Osteocyte (in vitro differentiated cells): ENCODE results near the gene NRG3. TPM values are rescaled to one million over a fixed set of nuclear protein-coding genes. Genes with fewer than 3 reads are reported as not detected.

Experiments used
- DNase-seq: peaks from one replicate; pipeline ENCODE4 v3.0.0; 2021; ENCODE audit warnings: mixed read lengths; ENCODE audit not compliant: unreplicated experiment; ENCODE audit errors: extremely low spot score
- H3K27ac Mint-ChIP-seq: one replicate; pipeline ENCODE4 v1.8.0; 2021; ENCODE audit warnings: mild to moderate bottlenecking, mixed read lengths; ENCODE audit not compliant: unreplicated experiment
- H3K27me3 Mint-ChIP-seq: one replicate; pipeline ENCODE4 v1.8.0; 2021; ENCODE audit warnings: mixed read lengths; ENCODE audit not compliant: unreplicated experiment
- H3K36me3 Mint-ChIP-seq: one replicate; pipeline ENCODE4 v1.8.0; 2021; ENCODE audit warnings: mixed read lengths; ENCODE audit not compliant: unreplicated experiment
- H3K4me1 Mint-ChIP-seq: one replicate; pipeline ENCODE4 v1.8.0; 2021; ENCODE audit warnings: mixed read lengths; ENCODE audit not compliant: unreplicated experiment
- H3K4me3 Mint-ChIP-seq: one replicate; pipeline ENCODE4 v1.8.0; 2021; ENCODE audit warnings: mild to moderate bottlenecking, moderate library complexity, mixed read lengths; ENCODE audit not compliant: unreplicated experiment
- H3K9me3 Mint-ChIP-seq: one replicate; pipeline ENCODE4 v1.8.0; 2021; ENCODE audit warnings: mixed read lengths; ENCODE audit not compliant: unreplicated experiment
- total RNA-seq: library from RNA; stranded (reverse); gene quantifications from 2 replicates; pipeline ENCODE4 v1.2.1, GENCODE V29; 2021
- TF ChIP-seq, protein P1 (sequence below): fragments of 200-600 bp; sonication (generic); IDR thresholded peaks from 2 replicates; pipeline ENCODE4 v1.5.0; 2021; ENCODE audit warnings: antibody characterized with exemption, mild to moderate bottlenecking, moderate library complexity

NRG3 gene
- total RNA-seq, 1 donor from 2014 or later: not detected

DNA sequence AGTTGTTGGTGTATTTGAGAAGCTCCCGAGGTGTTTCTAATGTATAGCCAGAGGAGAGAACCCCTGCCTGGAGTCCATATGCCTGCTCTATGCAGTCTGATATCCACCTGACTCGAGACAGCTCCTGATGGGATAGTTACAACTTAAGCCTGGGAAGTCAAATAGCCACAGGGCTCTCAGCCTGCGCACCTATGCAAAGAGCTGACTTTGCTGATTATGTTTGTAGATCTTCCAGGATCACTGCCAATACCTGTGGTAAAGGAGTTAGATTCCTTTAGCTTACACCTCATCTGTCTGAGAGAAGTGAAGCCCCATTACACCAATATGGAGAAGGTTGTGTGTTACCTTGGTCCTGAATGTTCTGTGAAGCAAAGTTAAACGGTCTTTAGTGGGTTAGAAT lies 1063.3 kb downstream of the NRG3 start:
- Mint-ChIP-seq H3K27me3 (peaks cover 2% of the 10 kb centered on the region), H3K4me3 (no peak overlapping the region), H3K27ac (no peak overlapping the region), H3K4me1 (peaks cover 15% of the 10 kb centered on the region), H3K36me3 (no peaks in the 10 kb centered on the region), H3K9me3 (no peaks in the 10 kb centered on the region)
- DNase-seq: no peak
- TF ChIP-seq, protein P1, sequence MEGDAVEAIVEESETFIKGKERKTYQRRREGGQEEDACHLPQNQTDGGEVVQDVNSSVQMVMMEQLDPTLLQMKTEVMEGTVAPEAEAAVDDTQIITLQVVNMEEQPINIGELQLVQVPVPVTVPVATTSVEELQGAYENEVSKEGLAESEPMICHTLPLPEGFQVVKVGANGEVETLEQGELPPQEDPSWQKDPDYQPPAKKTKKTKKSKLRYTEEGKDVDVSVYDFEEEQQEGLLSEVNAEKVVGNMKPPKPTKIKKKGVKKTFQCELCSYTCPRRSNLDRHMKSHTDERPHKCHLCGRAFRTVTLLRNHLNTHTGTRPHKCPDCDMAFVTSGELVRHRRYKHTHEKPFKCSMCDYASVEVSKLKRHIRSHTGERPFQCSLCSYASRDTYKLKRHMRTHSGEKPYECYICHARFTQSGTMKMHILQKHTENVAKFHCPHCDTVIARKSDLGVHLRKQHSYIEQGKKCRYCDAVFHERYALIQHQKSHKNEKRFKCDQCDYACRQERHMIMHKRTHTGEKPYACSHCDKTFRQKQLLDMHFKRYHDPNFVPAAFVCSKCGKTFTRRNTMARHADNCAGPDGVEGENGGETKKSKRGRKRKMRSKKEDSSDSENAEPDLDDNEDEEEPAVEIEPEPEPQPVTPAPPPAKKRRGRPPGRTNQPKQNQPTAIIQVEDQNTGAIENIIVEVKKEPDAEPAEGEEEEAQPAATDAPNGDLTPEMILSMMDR: no peak

DNA sequence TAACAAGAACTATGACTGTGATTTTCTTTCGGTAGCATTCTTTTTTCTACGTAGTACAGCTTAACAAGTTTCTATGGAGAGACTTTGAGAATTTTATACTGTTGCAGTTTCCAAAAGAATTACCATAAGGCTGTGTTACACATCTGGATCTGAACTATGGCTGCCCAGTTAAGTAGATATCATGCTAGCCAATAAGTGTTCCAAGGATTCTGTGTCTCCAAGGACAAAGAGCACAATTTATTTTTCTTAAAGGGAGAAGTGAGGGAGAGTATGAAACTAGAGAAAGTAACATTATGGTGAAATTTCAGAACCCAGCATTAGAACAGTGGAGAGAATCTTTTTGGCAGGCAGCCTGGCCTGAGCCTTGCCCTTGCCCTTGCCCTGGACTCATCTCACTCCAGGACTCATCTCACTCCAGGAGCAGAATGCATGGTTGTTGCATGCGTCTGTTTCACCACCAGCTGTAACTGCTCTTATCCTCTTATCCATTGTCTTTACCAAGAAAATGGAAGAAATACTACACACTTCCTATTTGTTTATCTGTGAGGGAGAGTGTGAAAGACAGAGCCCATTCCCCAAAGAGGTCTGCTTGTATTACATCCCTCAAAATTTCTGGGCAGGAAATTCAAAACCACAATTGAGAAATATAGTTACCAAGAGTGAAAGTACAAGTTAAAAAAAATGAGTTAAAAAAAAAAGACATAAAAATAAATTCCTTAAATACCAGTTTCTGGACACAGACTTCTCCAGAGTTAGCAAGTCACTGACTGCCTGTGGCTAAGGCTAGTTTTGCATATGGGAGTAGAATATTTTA lies 1067.5 kb downstream of the NRG3 start:
- peak overlapping the region; percentile 64 for H3K27ac Mint-ChIP-seq
- no peak overlapping the region for H3K4me3 Mint-ChIP-seq
- H3K36me3 Mint-ChIP-seq: no peaks in the 10 kb centered on the region
- H3K27me3 Mint-ChIP-seq: no peaks in the 10 kb centered on the region
- TF ChIP-seq, protein P1: no peak
- H3K9me3 Mint-ChIP-seq: no peaks in the 10 kb centered on the region
- H3K4me1 Mint-ChIP-seq: peaks cover 25% of the 10 kb centered on the region
- no peak for DNase-seq

DNA sequence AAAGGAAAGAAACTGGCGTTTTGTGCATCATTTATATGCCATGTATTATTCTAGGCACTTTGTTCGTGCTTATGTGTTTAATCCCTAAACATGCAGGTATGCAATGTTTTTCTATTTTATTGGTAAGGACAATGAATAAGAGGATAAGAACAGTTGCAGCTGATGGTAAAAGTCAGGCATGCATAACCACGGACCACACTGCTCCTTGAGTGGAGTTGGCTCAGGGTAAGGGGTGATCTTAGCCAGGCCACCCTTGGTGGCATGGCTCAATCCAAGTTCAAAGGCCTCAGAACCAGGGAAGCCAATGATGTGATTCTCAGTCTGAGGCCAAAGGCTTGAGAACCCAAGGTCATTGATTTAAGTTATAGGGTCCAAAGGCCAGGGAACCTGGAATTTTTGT lies 1068.1 kb downstream of the NRG3 start:
- H3K27me3 Mint-ChIP-seq: no peaks in the 10 kb centered on the region
- no peak for DNase-seq
- TF ChIP-seq, protein P1: no peak
- peak overlapping the region; percentile 64 for H3K27ac Mint-ChIP-seq
- H3K4me3 Mint-ChIP-seq: peak overlapping the region; percentile 32
- no peaks in the 10 kb centered on the region for H3K9me3 Mint-ChIP-seq
- H3K36me3 Mint-ChIP-seq: no peaks in the 10 kb centered on the region
- peaks cover 25% of the 10 kb centered on the region for H3K4me1 Mint-ChIP-seq

- H3K36me3 Mint-ChIP-seq: no peaks in the 10 kb centered on the region
- DNase-seq: no peak
- H3K27ac Mint-ChIP-seq: no peak overlapping the region
- no peak overlapping the region for H3K4me3 Mint-ChIP-seq
- TF ChIP-seq, protein P1: no peak
- H3K9me3 Mint-ChIP-seq: peaks cover 5% of the 10 kb centered on the region
- H3K4me1 Mint-ChIP-seq: no peaks in the 10 kb centered on the region
- no peaks in the 10 kb centered on the region for H3K27me3 Mint-ChIP-seq
Measured at GRCh38 chr10:82949816-82950575, 1075.0 kb downstream of the NRG3 start.

DNA sequence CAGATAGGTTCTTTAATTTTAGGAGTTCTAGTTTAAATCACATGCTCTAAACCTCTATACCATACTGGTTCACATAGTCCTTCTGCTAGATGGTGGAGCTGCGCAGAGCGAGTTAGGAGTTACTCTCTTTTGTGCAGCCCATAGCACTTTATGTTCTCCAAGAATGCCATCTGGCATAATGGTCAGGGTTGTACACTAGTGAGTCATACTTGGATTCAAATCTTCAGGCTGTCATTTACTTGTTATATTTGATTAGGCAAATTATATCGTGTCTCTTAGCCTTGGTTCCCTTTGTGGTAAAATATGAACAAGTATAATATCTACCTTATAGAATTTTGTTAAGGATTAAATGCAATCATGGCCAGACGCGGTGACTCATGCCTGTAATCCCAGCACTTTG lies 1078.3 kb downstream of the NRG3 start:
- Mint-ChIP-seq H3K4me1 (no peaks in the 10 kb centered on the region), H3K4me3 (no peak overlapping the region), H3K9me3 (peaks cover 5% of the 10 kb centered on the region), H3K36me3 (no peaks in the 10 kb centered on the region), H3K27me3 (peaks cover 2% of the 10 kb centered on the region), H3K27ac (no peak overlapping the region)
- TF ChIP-seq, protein P1: no peak
- no peak for DNase-seq
